ENCODE results near the gene NPR3. TPM values are rescaled to one million over a fixed set of nuclear protein-coding genes. Genes with fewer than 3 reads are reported as not detected.

Gene NPR3
- total RNA-seq, 2 donors from 2014 or later, result 0.20 to 0.82 TPM

DNA sequence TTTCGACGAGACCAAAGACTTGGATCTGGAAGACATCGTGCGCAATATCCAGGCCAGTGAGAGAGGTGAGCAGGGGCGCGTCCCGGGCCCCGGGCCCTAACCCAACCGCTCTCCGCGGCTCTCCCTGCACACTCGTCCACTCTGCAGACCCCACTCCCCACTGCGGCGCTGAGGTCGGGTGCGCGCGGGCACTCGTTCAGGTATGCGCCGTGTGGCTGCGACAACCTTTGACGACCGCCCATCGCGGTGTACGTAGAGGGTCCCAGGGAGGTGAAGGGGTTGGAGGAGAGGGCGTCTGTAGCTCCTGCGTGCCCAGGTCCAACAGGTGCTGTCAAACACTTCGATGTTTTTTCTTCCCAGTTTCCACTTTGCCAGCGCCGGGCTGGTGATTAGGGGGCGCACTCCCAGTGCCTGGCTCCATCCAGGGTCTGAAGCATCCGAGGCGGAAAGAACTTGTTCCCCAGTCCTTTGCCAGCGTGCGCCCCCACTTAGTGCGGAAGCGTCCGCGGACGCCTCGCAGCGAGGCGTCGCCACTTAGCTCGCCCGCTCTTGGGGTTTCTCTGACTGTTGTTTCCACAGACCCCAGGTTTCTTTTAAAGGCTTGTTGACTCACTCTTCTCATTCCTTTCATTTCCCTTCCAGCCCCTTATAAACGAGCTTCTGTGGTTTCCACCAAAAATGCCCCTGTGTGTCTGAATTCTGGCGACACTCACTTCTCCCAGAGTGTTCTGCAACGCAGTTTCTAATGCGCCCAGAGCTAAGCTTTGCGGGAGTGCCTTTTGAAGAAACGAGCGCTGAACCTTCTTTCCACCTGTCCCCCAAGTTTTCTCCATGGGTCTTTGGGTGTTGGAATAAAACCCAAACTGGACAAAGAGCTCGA lies 1.6 kb downstream of the NPR3 start:
- H3K27me3 Mint-ChIP-seq (ENCODE audit: insufficient read depth), result peaks cover 91% of the 10 kb centered on the region
- DNase-seq, result peak; percentile 74
- peaks cover 6% of the 10 kb centered on the region for H3K9me3 Mint-ChIP-seq
- Histone ChIP-seq H3K36me3 (ENCODE audit: control insufficient read depth, insufficient read depth, low read length) (no peaks in the 10 kb centered on the region), H3K4me3 (ENCODE audit: low read length) (peak overlapping the region; percentile 68), H3K27ac (ENCODE audit: low read depth, low read length) (no peak overlapping the region), H3K9ac (ENCODE audit: extremely low read depth, low read length, poor library complexity, severe bottlenecking) (no peak overlapping the region), H3K27me3 (ENCODE audit: control insufficient read depth, insufficient read depth, low read length, poor library complexity, severe bottlenecking) (peaks cover 89% of the 10 kb centered on the region), H3K4me1 (ENCODE audit: control insufficient read depth, insufficient read depth, low read length) (peaks cover 4% of the 10 kb centered on the region), H3K9me3 (ENCODE audit: control insufficient read depth, low read length) (no peaks in the 10 kb centered on the region)
- 10 to 20% methylated on average over 27 to 55 of the region's 56 CpGs for WGBS, 2 experiments (ENCODE audit: insufficient coverage in 1 of 2, insufficient read length in 1 of 2)
- no peaks in the 10 kb centered on the region for H3K36me3 Mint-ChIP-seq (ENCODE audit: low read depth)
- TF ChIP-seq, protein P1, sequence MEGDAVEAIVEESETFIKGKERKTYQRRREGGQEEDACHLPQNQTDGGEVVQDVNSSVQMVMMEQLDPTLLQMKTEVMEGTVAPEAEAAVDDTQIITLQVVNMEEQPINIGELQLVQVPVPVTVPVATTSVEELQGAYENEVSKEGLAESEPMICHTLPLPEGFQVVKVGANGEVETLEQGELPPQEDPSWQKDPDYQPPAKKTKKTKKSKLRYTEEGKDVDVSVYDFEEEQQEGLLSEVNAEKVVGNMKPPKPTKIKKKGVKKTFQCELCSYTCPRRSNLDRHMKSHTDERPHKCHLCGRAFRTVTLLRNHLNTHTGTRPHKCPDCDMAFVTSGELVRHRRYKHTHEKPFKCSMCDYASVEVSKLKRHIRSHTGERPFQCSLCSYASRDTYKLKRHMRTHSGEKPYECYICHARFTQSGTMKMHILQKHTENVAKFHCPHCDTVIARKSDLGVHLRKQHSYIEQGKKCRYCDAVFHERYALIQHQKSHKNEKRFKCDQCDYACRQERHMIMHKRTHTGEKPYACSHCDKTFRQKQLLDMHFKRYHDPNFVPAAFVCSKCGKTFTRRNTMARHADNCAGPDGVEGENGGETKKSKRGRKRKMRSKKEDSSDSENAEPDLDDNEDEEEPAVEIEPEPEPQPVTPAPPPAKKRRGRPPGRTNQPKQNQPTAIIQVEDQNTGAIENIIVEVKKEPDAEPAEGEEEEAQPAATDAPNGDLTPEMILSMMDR (conservative IDR thresholded peaks at IDR 0.05), result peak; percentile 29
- H3K4me3 Mint-ChIP-seq, result peak overlapping the region; percentile 60
- H3K4me1 Mint-ChIP-seq, result peaks cover 27% of the 10 kb centered on the region
- no peak overlapping the region for H3K27ac Mint-ChIP-seq

DNA sequence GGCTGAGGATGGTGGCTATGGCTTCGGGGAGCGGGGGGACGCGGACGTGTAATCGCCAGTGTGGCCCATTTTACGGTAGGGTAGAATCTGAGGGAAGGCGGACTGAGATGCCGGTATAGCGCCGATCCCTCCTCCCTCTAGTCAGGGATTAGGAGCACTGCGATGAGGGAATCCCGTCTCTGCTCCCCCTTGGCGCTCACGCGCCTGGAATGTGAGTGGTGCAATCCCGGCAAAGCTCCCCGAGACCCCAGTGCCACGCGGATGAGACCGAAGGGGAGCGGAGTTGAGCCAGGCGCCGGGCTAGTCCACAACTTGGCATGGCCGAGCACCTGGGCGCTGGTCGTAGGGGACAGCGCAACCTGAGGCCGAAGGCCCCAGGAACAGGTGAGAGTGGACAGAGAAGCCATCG lies 2.2 kb downstream of the NPR3 start:
- Mint-ChIP-seq H3K9me3 (peaks cover 9% of the 10 kb centered on the region), H3K27ac (no peak overlapping the region), H3K27me3 (ENCODE audit: insufficient read depth) (peaks cover 92% of the 10 kb centered on the region), H3K4me1 (peaks cover 27% of the 10 kb centered on the region), H3K36me3 (ENCODE audit: low read depth) (no peaks in the 10 kb centered on the region), H3K4me3 (peak overlapping the region; percentile 60)
- Histone ChIP-seq H3K9me3 (ENCODE audit: control insufficient read depth, low read length) (no peaks in the 10 kb centered on the region), H3K27ac (ENCODE audit: low read depth, low read length) (no peak overlapping the region), H3K27me3 (ENCODE audit: control insufficient read depth, insufficient read depth, low read length, poor library complexity, severe bottlenecking) (peaks cover 82% of the 10 kb centered on the region), H3K36me3 (ENCODE audit: control insufficient read depth, insufficient read depth, low read length) (no peaks in the 10 kb centered on the region), H3K4me1 (ENCODE audit: control insufficient read depth, insufficient read depth, low read length) (peaks cover 4% of the 10 kb centered on the region), H3K4me3 (ENCODE audit: low read length) (peak overlapping the region; percentile 68), H3K9ac (ENCODE audit: extremely low read depth, low read length, poor library complexity, severe bottlenecking) (no peak overlapping the region)
- TF ChIP-seq, protein P1 (conservative IDR thresholded peaks at IDR 0.05), result no peak
- peak; percentile 72 for DNase-seq
- WGBS, 2 experiments (ENCODE audit: insufficient coverage in 1 of 2, insufficient read length in 1 of 2), result 3 to 10% methylated on average over 17 to 30 of the region's 30 CpGs

DNA sequence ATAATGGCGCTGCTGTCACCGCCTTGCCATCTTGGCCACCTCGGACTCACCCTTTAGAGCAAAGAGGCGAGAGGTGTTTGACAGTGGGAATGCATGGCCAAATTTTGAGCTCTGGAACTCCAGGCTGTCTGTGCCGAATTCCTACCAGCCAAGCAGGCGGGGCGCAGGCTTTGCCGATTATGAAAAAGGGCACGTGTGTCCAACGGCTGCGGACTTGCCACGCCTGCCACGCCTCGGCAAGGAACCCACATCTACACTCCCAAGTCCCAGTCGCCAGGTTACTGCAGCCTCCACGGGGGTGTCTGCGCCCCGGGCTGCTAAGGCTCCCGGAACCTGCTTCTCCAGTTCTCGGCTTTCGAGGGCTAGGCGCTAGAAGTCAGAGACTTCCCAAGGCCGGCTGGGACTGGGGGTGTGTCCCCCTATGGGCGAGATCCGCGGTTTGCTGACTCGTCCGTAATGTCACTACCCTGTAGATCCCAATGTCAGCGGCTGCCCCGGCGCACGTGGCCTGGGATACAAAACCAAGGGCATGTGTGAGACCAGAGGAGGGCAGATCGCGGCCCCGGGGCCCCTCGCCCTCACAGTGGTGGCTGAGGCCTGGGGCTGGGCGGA lies 2.8 kb downstream of the NPR3 start:
- Histone ChIP-seq H3K4me1 (ENCODE audit: control insufficient read depth, insufficient read depth, low read length) (peaks cover 4% of the 10 kb centered on the region), H3K36me3 (ENCODE audit: control insufficient read depth, insufficient read depth, low read length) (no peaks in the 10 kb centered on the region), H3K4me3 (ENCODE audit: low read length) (peak overlapping the region; percentile 68), H3K27me3 (ENCODE audit: control insufficient read depth, insufficient read depth, low read length, poor library complexity, severe bottlenecking) (peaks cover 77% of the 10 kb centered on the region), H3K9ac (ENCODE audit: extremely low read depth, low read length, poor library complexity, severe bottlenecking) (no peak overlapping the region), H3K27ac (ENCODE audit: low read depth, low read length) (no peak overlapping the region), H3K9me3 (ENCODE audit: control insufficient read depth, low read length) (no peaks in the 10 kb centered on the region)
- Mint-ChIP-seq H3K4me1 (peaks cover 23% of the 10 kb centered on the region), H3K27me3 (ENCODE audit: insufficient read depth) (peaks cover 92% of the 10 kb centered on the region), H3K4me3 (peak overlapping the region; percentile 60), H3K36me3 (ENCODE audit: low read depth) (no peaks in the 10 kb centered on the region), H3K9me3 (peaks cover 14% of the 10 kb centered on the region), H3K27ac (no peak overlapping the region)
- WGBS, 2 experiments (ENCODE audit: insufficient coverage in 1 of 2, insufficient read length in 1 of 2), result 8% methylated on average over 22 to 37 of the region's 37 CpGs
- peak; percentile 89 for DNase-seq
- TF ChIP-seq, protein P1 (conservative IDR thresholded peaks at IDR 0.05), result peak; percentile 27

Measured in endodermal cell (in vitro differentiated cells).